Adrenal gland (tissue), 12 donors: ENCODE measurements around the gene SLC2A4. TPM values are rescaled to one million over a fixed set of nuclear protein-coding genes. Genes with fewer than 3 reads are reported as not detected.

Experiments
- DNase-seq, 7 donors: peaks; one replicate each; pipeline ENCODE4 v3.0.0-alpha.2; 2019 to 2020
- H3K27ac ChIP-seq, 5 donors: fragments of 200-600 bp; sonication (generic) in 4 of 5; 1 replicate in 3 of 5; 2 replicates in 2 of 5; pipeline versions ENCODE4 v1.5.1 to v1.8.0; 2016 to 2020; ENCODE audit warnings: mild to moderate bottlenecking in 1 of 5
- H3K27me3 ChIP-seq: fragments of 200-600 bp; 2 replicates; pipeline ENCODE4 v1.8.0; 2021
- H3K36me3 ChIP-seq, 2 donors: fragments of 200-600 bp; replicated peaks in 1 of 2; 1 replicate in 1 of 2; 2 replicates in 1 of 2; pipeline versions ENCODE4 v1.5.1 to v1.8.0; 2018 to 2022
- H3K4me1 ChIP-seq, 2 donors: fragments of 200-600 bp; replicated peaks in 1 of 2; 1 replicate in 1 of 2; 2 replicates in 1 of 2; pipeline versions ENCODE4 v1.5.1 to v1.8.0; 2018 to 2021
- H3K4me3 ChIP-seq, 4 donors: fragments of 200-600 bp; sonication (generic) in 3 of 4; one replicate each; pipeline ENCODE4 v1.5.1; 2016 to 2018
- H3K9me3 ChIP-seq, 3 donors: fragments of 200-600 bp; sonication (generic) in 1 of 3; replicated peaks in 1 of 3; 1 replicate in 2 of 3; 2 replicates in 1 of 3; pipeline versions ENCODE4 v1.5.1 to v1.8.0; 2016 to 2021
- CTCF ChIP-seq, 6 experiments: fragments of 450-650 bp in 4 of 6; fragments of 200-600 bp in 2 of 6; sonication (generic) in 1 of 6; IDR thresholded peaks; 1 replicate in 5 of 6; 2 replicates in 1 of 6; pipeline versions ENCODE4 v1.5.1 to v1.8.0; 2016 to 2021; ENCODE audit warnings: antibody characterized with exemption in 6 of 6, mild to moderate bottlenecking in 2 of 6, moderate library complexity in 1 of 6
- POLR2A ChIP-seq, 2 donors: fragments of 450-650 bp; IDR thresholded peaks; one replicate each; pipeline ENCODE4 v1.6.1; 2017; ENCODE audit warnings: antibody characterized with exemption in 2 of 2, mild to moderate bottlenecking in 2 of 2, moderate library complexity in 1 of 2
- WGBS, 4 donors: extraction: QIAGEN DNeasy Blood & Tissue Kit in 2 of 4; methylation state at CpG; one replicate each; pipeline versions ENCODE4 v1.1.5 to v1.1.7; 2013 to 2017; 5-methylcytosine and 5-hydroxymethylcytosine counted together
- intact Hi-C, 2 donors: fragments of 100-400 bp; cut with DNase I; formaldehyde crosslinking; loops; one replicate each; pipeline versions ENCODE4 v1.14.1 to v1.15.0; 2022 to 2023
- polyA plus RNA-seq, 3 donors: library from polyadenylated mRNA; stranded (reverse); fragments of 200-250 nt in 2 of 3; fragments of 350-450 nt in 1 of 3; fragmentation: Illumina TruSeq in 1 of 3; extraction: RNeasy Lipid Tissue Mini Kit (QIAGEN cat#74804) in 1 of 3; gene quantifications; one replicate each; pipeline ENCODE4 v1.2.3, GENCODE V29; 2013 to 2014
- total RNA-seq, 9 donors: library from RNA; depleted of rRNA in 4 of 9; stranded (reverse); fragments of >200 nt in 4 of 9; fragments of 120-200 nt in 1 of 9; fragmentation: NEBNext Ultra II Directional in 1 of 9; extraction: Animal tissue kit (Norgen Biotek cat#: 25700) in 1 of 9; gene quantifications; one replicate each; pipeline versions ENCODE4 v1.1.0 to v1.2.4, GENCODE V29; 2013 to 2023
- donor health status: healthy with polysubstance abuse.
- donor health status: Bipolar disorder and iron deficiency.
- donor health status: DM: yes; HTN: yes; CAD: no.
- donor health status: DM: no; HTN: no; CAD: no.
- donor health status: DM: no; HTN: no; CAD: no.
- donor health status: DM: yes; HTN: yes; CAD: no.

SLC2A4 gene
- total and polyA plus RNA-seq, 12 donors: 0.75 to 30.0 (median 6.7) TPM

DNA sequence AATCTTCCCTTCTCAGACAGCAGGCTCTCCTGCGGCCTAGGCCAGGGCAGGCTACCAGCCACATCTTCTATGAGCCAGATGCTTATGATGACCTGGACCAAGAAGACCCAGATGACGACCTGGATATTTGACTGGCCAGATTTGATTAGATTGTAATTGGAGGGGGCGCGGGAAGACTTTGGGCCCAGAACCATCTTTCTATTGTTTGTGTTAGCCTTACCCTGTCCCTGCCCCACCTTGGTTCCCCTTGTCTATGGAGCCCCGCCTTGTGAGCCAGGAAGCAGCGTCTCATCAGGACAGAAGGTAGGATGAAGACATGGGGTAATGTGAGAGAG lies 22.0 kb upstream of the SLC2A4 start:
- Histone ChIP-seq H3K27ac (no peak overlapping the region), H3K9me3 (no peaks in the 10 kb centered on the region), H3K36me3 (peaks cover 0 to 44% of the 10 kb centered on the region in 2 donors), H3K4me1 (peaks cover 12 to 21% of the 10 kb centered on the region in 2 donors), H3K27me3 (no peaks in the 10 kb centered on the region), H3K4me3 (no peak overlapping the region)
- intact Hi-C loops: no loop called here
- DNase-seq: no peak
- WGBS, 4 donors: 91 to 97% (median 95%) methylated on average over 6 of the region's 6 CpGs
- TF ChIP-seq POLR2A (IDR thresholded peaks at IDR 0.05): no peak
- no peak for TF ChIP-seq CTCF (IDR thresholded peaks at IDR 0.05)

DNA sequence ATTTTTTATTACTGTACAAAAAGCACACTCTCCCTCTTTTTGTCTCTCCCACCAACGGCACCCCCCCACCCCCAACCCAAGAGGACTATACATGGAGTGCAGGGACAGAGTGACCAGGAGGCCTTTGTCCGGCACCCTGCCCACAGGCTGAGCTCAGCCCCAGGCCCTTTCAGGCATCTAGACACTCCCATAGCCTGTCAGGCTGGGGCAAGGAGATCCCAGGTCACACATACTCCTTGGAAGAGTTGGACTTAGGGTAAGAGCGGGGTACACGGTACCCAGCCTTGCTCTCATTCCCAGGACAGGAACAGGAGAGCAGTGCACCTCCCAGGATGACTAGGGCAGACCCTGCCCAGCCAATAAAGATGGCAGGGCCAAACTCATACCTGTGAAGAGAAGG lies 21.4 kb upstream of the SLC2A4 start:
- Histone ChIP-seq H3K4me3 (peak overlapping the region in 1 of 4 donors; percentile 61), H3K9me3 (no peaks in the 10 kb centered on the region), H3K27me3 (no peaks in the 10 kb centered on the region), H3K36me3 (peaks cover 0 to 38% of the 10 kb centered on the region in 2 donors), H3K27ac (peak overlapping the region in 1 of 5 donors; percentile 81), H3K4me1 (peaks cover 12 to 21% of the 10 kb centered on the region in 2 donors)
- 83 to 85% (median 84%) methylated on average over 4 of the region's 4 CpGs for WGBS, 4 donors
- no peak for DNase-seq
- TF ChIP-seq CTCF (IDR thresholded peaks at IDR 0.05): no peak
- TF ChIP-seq POLR2A (IDR thresholded peaks at IDR 0.05): no peak
- intact Hi-C loops: loop anchor here in 1 of 2 donors (5.0 kb wide), 1 partner anchor 42 kb away; no protein-coding TSS in a partner anchor

GRCh38 chr17:7260651-7261378 lies 20.7 kb upstream of the SLC2A4 start:
- Histone ChIP-seq H3K9me3 (no peaks in the 10 kb centered on the region), H3K27ac (peak overlapping the region in 2 of 5 donors; percentile 38 to 81), H3K4me1 (peaks cover 12 to 21% of the 10 kb centered on the region in 2 donors), H3K4me3 (peak overlapping the region in 2 of 4 donors; percentile 14 to 61), H3K27me3 (no peaks in the 10 kb centered on the region), H3K36me3 (peaks cover 0 to 31% of the 10 kb centered on the region in 2 donors)
- peak in 4 of 7 donors; percentile 56 to 64 (median 62) for DNase-seq
- TF ChIP-seq POLR2A (IDR thresholded peaks at IDR 0.05) (no peak), CTCF (IDR thresholded peaks at IDR 0.05) (no peak)
- intact Hi-C loops: loop anchor here in 1 of 2 donors (5.0 kb wide), 1 partner anchor 41 kb away; no protein-coding TSS in a partner anchor
- 7 to 45% (median 10%) methylated on average over 4 to 54 of the region's 54 CpGs for WGBS, 4 donors

DNA sequence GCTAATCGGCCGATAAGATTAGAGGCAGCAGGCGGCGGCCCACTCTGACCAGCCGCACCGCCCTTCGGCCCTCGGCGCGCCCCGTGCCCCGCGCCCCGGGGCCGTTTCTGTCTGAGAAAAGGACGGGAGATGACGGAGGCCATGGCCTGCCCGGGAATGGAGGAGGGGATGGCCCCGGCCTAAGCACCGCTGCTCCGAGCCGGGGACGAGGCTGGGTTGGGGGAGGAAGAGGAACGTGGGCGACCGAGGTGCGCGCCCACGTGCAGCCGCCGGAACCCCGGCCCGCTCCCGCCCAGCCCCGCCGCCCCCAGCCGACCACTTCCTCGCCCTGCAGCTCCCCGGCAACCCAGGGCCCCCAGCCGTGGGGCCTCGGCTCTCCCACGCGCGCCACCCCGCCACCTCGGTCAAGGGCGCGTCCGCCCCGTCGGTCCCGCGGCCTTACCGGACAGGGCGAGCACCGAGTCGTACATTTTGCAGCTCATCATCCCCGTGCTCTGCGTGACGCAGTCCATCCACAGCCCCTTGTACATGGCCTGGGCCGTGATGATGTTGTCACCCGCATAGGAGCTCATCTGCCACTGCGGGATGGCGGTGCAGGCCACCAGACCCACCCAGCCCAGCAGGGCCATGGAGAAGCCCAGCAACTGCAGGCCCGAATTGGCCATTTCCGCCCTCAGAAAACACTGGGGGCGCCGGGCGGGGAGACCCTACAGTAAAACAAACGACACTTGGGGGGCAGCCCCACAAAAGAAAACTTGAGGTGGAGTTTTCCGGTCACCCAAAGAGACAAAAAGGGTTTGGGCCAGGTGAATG lies 19.9 kb upstream of the SLC2A4 start:
- H3K4me1 ChIP-seq: peaks cover 12 to 21% of the 10 kb centered on the region in 2 donors
- no peaks in the 10 kb centered on the region for H3K9me3 ChIP-seq
- TF ChIP-seq CTCF (IDR thresholded peaks at IDR 0.05): no peak
- TF ChIP-seq POLR2A (IDR thresholded peaks at IDR 0.05): no peak
- peak overlapping the region in 2 of 5 donors; percentile 19 to 81 for H3K27ac ChIP-seq
- intact Hi-C loops: loop anchor here in 1 of 2 donors (5.0 kb wide), 1 partner anchor 41 kb away; no protein-coding TSS in a partner anchor
- DNase-seq: no peak
- H3K4me3 ChIP-seq: peak overlapping the region in 2 of 4 donors; percentile 14 to 61
- 16 to 75% (median 21%) methylated on average over 9 to 71 of the region's 71 CpGs for WGBS, 4 donors
- peaks cover 0 to 24% of the 10 kb centered on the region in 2 donors for H3K36me3 ChIP-seq
- no peaks in the 10 kb centered on the region for H3K27me3 ChIP-seq
